Spinal cord (tissue), 10 donors: ENCODE data around the gene CDH20. TPM values are rescaled to one million over a fixed set of nuclear protein-coding genes. Genes with fewer than 3 reads are reported as not detected.

Source experiments
- DNase-seq, 6 donors: peaks; one replicate each; pipeline versions ENCODE4 v3.0.0 to v3.0.0-alpha.2; 2013 to 2015; ENCODE audit warnings: low spot score in 6 of 6, low read depth in 4 of 6
- H3K27ac ChIP-seq: one replicate; pipeline ENCODE4 v1.5.1; 2013; ENCODE audit warnings: low read depth, low read length, control low read depth
- H3K27me3 ChIP-seq: one replicate; pipeline ENCODE4 v1.6.1; 2013; ENCODE audit warnings: low read length; ENCODE audit not compliant: control insufficient read depth, insufficient read depth
- H3K36me3 ChIP-seq: one replicate; pipeline ENCODE4 v1.6.1; 2013; ENCODE audit warnings: low read length; ENCODE audit not compliant: control insufficient read depth, insufficient read depth
- H3K4me1 ChIP-seq: one replicate; pipeline ENCODE4 v1.6.1; 2013; ENCODE audit warnings: low read length; ENCODE audit not compliant: control insufficient read depth, insufficient read depth
- H3K4me3 ChIP-seq: one replicate; pipeline ENCODE4 v1.5.1; 2013; ENCODE audit warnings: low read depth, low read length, control low read depth
- H3K9me3 ChIP-seq: one replicate; pipeline ENCODE4 v1.6.1; 2013; ENCODE audit warnings: low read length; ENCODE audit not compliant: control insufficient read depth, insufficient read depth
- WGBS: methylation state at CpG from one replicate; pipeline ENCODE4 v1.1.5; 2013; ENCODE audit warnings: missing lambda C conversion rate; ENCODE audit not compliant: insufficient coverage; 5-methylcytosine and 5-hydroxymethylcytosine counted together
- polyA plus RNA-seq, 2 donors: library from polyadenylated mRNA; unstranded; fragments of 120-200 nt; gene quantifications; one replicate each; pipeline ENCODE4 v1.2.1, GENCODE V29; 2013; ENCODE audit not compliant: insufficient read length in 2 of 2
- total RNA-seq, 2 donors: library from RNA; depleted of rRNA in 1 of 2; stranded (reverse); fragments of 120-200 nt in 1 of 2; fragments of >200 nt in 1 of 2; gene quantifications; one replicate each; pipeline versions ENCODE4 v1.2.3 to v1.2.4, GENCODE V29; 2013 to 2014
- donor health status: healthy.

CDH20 gene
- total and polyA plus RNA-seq, 4 donors: 17.2 to 42.9 (median 31.3) TPM

DNA sequence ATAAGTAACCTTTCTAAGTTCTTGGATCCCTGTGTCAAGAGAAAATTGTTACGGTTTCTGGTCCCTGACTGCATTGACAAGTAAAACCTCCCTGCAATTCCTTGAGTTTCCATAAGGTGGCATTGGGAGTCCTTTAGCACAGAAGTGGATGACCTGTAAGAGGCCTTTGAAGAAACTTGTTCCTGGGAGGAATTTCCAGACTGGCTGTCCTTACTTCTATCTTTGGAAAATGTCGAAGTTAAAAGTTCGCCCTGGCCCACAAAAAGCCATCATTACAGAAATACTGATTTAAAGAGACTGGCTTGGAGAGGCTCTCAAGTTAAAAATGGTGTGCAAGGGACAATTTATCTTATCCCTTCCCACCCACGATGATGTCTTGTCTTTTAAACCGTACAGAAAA, 218.4 kb downstream of the CDH20 start:
- H3K27ac ChIP-seq: no peak overlapping the region
- peak; percentile 53 to 95 (median 72) for DNase-seq
- H3K27me3 ChIP-seq: no peaks in the 10 kb centered on the region
- H3K9me3 ChIP-seq: no peaks in the 10 kb centered on the region
- H3K36me3 ChIP-seq: peaks cover 17% of the 10 kb centered on the region
- H3K4me3 ChIP-seq: no peak overlapping the region
- peaks cover 4% of the 10 kb centered on the region for H3K4me1 ChIP-seq
- 80% methylated on average over 1 of the region's 5 CpGs for WGBS

DNA sequence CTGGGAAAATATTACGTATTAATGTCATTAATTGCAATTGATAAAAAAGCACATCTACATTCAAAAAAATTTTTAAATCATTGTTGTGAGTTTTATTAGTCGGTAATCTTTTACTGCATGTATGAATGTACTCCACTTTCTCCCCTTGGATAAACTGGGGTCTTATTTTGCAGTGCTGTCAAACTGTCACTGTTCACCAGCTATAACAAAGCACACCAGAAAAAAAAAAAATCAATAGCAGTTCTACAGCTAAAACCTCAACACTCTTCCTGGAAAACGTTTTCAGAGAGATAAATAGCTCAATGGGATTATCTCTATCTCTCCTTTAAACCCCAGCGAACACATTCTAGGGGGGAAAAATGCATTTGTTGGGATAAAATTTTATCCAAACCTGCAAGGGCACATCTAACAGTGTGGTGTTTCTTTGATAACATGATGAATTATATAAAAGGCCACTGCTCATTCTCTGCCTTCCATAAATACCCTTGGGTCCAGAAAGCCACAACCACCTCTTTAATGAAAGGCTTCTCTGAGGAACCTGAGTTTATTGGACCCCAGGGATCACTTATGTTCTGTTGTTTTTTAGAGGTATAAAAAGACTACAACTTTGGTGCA, 219.9 kb downstream of the CDH20 start:
- DNase-seq: peak in 1 of 6 donors; percentile 34
- Histone ChIP-seq H3K9me3 (no peaks in the 10 kb centered on the region), H3K36me3 (peaks cover 17% of the 10 kb centered on the region), H3K27me3 (no peaks in the 10 kb centered on the region), H3K4me3 (no peak overlapping the region), H3K4me1 (peaks cover 4% of the 10 kb centered on the region), H3K27ac (no peak overlapping the region)
- no CpG with 5 or more reads among the region's 4 CpGs for WGBS

DNA sequence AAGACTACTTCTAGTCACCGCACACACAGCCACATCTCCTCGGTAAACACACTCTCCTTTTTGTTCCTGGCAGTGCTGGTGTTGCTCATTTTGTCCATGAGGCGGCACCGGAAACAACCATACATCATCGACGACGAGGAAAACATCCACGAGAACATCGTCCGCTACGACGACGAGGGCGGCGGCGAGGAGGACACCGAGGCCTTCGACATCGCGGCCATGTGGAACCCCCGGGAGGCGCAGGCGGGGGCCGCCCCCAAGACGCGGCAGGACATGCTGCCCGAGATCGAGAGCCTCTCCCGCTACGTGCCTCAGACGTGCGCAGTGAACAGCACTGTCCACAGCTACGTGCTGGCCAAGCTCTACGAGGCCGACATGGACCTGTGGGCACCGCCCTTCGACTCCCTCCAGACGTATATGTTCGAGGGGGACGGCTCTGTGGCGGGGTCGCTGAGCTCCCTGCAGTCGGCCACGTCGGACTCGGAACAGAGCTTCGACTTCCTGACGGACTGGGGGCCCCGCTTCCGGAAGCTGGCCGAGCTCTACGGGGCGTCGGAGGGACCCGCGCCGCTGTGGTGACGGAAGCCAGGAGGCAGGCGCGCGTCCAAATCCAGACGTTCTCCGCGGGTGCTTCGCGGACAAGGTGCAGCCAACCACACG, 221.0 kb downstream of the CDH20 start:
- Histone ChIP-seq H3K27me3 (no peaks in the 10 kb centered on the region), H3K9me3 (no peaks in the 10 kb centered on the region), H3K4me3 (no peak overlapping the region), H3K4me1 (peaks cover 4% of the 10 kb centered on the region), H3K36me3 (peaks cover 13% of the 10 kb centered on the region), H3K27ac (no peak overlapping the region)
- WGBS: 72% methylated on average over 66 of the region's 67 CpGs
- no peak for DNase-seq

DNA sequence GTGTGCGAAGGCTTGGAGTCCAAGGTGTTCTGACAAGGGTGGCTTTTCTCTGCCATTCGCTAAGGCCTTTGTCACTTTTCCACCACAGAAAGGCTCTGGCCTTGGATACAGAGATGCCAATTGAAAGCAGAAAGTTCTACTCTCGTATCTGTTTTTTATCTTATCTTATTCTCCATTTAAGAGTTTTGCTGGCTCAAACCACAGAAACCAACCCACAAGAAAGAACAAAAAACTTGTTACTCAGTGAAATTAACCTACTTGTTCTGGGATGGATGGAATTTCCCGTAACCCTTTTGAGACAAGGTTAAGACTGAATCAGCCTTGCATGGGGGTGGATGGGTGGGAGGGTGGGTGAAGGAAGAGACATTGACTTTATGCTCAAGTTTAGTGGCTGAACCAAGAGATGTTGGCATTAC, 221.7 kb downstream of the CDH20 start:
- WGBS: 100% methylated on average over 2 of the region's 4 CpGs
- H3K27me3 ChIP-seq: no peaks in the 10 kb centered on the region

DNA sequence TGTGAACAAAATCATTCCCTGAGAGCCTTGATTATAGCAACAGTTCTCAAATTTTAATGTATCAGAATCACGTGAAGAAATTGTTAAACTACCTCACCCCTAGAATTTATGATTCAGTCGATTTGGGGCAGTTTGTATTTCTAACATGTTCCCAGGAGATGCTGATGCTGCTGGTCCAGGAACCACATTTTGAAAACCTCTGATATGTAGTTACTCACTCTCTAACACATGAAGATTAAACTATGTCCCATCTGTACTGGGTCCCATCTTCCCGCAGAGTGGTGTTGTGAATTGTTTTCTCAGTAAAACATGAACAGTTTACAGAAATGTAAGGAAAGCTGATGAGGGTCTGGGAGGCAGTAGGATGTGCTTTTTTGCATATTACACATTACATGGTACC, 223.1 kb downstream of the CDH20 start:
- Histone ChIP-seq H3K4me3 (no peak overlapping the region), H3K27ac (no peak overlapping the region), H3K4me1 (no peaks in the 10 kb centered on the region), H3K9me3 (no peaks in the 10 kb centered on the region), H3K36me3 (peaks cover 9% of the 10 kb centered on the region), H3K27me3 (no peaks in the 10 kb centered on the region)
- DNase-seq: peak in 1 of 6 donors; percentile 70
- no CpG with 5 or more reads among the region's 3 CpGs for WGBS

More for the DNA sequence above, 221.7 kb downstream of the CDH20 start:
- Histone ChIP-seq H3K4me3 (no peak overlapping the region), H3K4me1 (peaks cover 2% of the 10 kb centered on the region), H3K9me3 (no peaks in the 10 kb centered on the region), H3K36me3 (peaks cover 11% of the 10 kb centered on the region), H3K27ac (no peak overlapping the region)
- no peak for DNase-seq

DNA sequence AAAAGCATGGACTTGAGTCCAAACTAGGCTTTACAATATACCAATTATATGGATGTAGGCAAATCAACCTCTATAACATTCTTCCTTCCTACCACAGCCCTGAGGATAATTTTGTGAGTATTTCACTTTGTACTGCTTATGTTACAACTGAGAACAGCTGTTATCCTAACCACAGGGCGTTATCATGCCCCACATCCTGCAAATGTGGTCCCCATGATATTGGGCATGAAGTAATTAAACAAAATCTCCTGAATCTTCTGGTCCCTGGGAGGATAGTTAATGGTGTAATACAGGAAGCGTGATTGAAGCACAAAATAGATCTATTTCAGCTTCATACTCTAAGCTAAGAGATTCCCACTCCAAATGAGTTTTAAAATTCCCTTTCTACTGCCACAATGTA, 223.6 kb downstream of the CDH20 start:
- no peaks in the 10 kb centered on the region for H3K27me3 ChIP-seq
- H3K4me1 ChIP-seq: no peaks in the 10 kb centered on the region
- peak in 1 of 6 donors; percentile 89 for DNase-seq
- no peaks in the 10 kb centered on the region for H3K9me3 ChIP-seq
- no peak overlapping the region for H3K27ac ChIP-seq
- peaks cover 9% of the 10 kb centered on the region for H3K36me3 ChIP-seq
- no peak overlapping the region for H3K4me3 ChIP-seq
- WGBS: no CpG with 5 or more reads among the region's 2 CpGs

DNA sequence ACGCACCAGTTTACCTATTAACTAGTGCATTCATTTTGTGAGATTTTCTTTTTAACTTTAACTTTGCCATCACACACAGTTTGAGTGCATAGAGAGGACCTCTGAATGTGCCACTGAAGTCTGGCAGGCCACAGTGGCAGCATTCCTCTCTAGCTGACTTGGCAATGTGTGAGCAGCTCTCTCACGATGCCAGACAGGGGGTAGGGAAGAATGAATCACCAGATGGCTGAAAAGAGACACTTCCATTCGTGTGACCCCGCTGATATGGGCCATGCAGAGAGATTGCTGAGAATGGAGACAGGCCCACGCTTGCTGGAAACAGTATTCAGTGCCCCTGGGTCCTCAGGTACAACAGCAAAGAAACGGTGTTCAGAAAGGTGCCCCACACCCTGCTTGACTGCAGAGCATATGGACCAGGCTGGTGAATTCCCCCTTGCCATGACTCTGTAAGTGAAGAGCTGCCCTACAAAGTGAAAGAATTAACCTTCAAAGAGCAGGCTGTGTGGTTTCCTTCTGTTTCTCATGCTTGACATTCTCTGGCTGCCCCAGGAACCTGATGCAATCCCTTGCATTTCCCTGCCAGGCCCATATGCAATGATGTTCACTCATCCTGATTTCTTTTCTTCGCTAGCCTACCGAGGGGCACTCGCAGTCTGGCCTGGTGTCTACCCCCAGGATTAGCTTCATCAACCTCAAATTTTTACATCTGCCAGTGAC, 236.1 kb downstream of the CDH20 start:
- H3K36me3 ChIP-seq: no peaks in the 10 kb centered on the region
- peak in 1 of 6 donors; percentile 71 for DNase-seq
- 69% methylated on average over 8 of the region's 9 CpGs for WGBS
- H3K4me3 ChIP-seq: no peak overlapping the region
- no peaks in the 10 kb centered on the region for H3K9me3 ChIP-seq
- no peaks in the 10 kb centered on the region for H3K27me3 ChIP-seq
- no peaks in the 10 kb centered on the region for H3K4me1 ChIP-seq
- H3K27ac ChIP-seq: no peak overlapping the region

DNA sequence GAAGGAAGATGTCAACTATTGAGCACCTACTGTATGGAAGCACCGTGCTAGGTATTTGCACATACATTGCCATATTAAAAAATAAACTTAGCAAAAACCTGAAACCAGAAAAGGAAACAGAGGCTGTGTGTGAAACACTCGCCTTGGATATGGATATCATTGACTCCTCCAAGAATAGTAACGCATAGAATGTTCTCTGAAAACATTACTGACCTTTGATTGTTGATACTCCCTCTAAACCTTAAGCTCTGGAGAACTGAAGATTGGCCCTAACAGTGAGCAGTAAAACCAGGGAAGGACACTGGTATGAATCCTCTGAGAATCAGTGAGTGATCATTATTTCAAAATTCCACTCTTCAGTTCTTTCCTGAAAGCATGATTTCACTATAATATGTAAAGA, 236.8 kb downstream of the CDH20 start:
- H3K27me3 ChIP-seq: no peaks in the 10 kb centered on the region
- no peak for DNase-seq
- H3K4me1 ChIP-seq: no peaks in the 10 kb centered on the region
- 67% methylated on average over 1 of the region's 3 CpGs for WGBS
- H3K27ac ChIP-seq: no peak overlapping the region
- no peak overlapping the region for H3K4me3 ChIP-seq
- no peaks in the 10 kb centered on the region for H3K36me3 ChIP-seq
- H3K9me3 ChIP-seq: no peaks in the 10 kb centered on the region

DNA sequence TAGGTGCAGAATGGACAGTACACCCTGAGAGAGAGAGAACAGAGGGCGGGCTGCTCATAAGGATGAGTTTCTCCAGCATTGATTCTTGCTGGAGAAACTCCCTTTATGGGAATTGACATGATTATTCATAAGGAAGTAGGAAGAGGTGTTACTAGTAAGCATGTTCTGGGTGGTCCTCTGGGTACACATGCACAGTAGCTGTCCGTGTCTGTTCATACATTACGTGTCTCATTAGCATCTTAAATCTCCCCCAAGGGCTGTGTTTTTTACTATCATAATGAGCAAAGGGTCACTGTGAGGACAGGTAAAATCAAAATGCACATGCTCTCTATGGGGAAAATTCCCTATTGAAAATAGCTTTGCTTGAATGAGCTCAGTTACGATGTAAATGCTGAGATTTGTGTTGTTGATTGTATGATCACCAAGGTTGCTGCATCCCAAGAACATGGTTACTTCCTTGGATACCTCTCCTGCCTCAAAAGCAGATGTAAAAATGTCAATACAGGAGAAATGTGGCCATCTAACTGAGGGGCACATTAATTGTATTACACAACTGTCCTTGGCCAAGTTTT, 238.9 kb downstream of the CDH20 start:
- no peak overlapping the region for H3K4me3 ChIP-seq
- H3K27me3 ChIP-seq: no peaks in the 10 kb centered on the region
- no peak for DNase-seq
- H3K27ac ChIP-seq: no peak overlapping the region
- no peaks in the 10 kb centered on the region for H3K36me3 ChIP-seq
- WGBS: 100% methylated on average over 2 of the region's 4 CpGs
- no peaks in the 10 kb centered on the region for H3K4me1 ChIP-seq
- H3K9me3 ChIP-seq: no peaks in the 10 kb centered on the region
